GM19043 (cell line): Measurements from ENCODE around the gene C18orf54.
"Not testable (repeated sequence)": the region's sequence is repeated elsewhere in the genome, so short reads cannot be mapped to it uniquely, and the experiment has no call there.

ENCODE experiments used
- ATAC-seq: cut with Tn5 transposase; IDR thresholded peaks from one replicate; pipeline ENCODE4 v1.9.1; 2021; ENCODE audit warnings: low read depth; ENCODE audit not compliant: unreplicated experiment

C18orf54 gene

DNA sequence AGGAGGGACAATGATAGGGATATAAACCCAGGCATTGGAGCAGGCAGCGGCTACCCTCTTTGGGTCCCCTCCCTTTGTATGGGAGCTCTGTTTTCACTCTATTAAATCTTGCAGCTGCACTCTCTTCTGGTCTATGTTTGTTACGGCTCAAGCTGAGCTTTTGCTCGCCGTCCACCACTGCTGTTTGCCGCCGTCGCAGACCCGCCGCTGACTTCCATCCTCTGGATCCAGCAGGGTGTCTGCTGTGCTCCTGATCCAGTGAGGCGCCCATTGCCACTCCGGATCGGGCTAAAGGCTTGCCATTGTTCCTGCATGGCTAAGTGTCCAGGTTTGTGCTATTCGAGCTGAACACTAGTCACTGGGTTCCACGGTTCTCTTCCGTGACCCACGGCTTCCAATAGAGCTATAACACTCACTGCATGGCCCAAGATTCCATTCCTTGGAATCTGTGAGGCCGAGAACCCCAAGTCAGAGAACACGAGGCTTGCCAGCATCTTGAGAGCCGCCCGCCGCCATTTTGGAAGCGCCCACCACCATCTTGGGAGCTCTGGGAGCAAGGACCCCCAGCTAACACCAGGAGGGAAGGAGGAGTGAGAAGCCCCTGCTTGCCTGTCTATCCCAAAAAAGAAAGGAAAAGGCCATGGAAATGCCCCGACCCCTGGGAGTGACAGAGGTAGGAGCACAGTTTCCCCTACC, 29.2 kb downstream of the C18orf54 start:
- ATAC-seq: not testable (repeated sequence)

DNA sequence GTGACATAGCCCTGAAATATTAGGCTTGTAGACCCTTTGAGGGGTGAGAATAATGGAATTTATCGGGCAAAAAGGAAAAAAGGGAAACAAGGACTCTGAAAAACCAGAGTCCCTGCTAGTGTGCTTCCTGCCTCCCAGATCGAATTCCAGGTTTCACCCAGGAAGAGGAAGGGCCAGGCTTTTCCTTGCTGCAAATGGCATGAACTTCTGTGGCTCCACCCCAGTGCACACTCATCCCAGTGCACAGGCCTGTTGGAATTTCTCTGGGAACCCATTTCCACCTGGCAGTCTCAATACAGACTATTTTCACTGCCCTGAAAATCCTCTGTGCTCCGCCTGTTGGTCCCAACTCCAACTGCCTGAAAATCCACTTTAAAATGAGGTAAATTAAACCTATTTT, 29.9 kb downstream of the C18orf54 start:
- no peak for ATAC-seq

DNA sequence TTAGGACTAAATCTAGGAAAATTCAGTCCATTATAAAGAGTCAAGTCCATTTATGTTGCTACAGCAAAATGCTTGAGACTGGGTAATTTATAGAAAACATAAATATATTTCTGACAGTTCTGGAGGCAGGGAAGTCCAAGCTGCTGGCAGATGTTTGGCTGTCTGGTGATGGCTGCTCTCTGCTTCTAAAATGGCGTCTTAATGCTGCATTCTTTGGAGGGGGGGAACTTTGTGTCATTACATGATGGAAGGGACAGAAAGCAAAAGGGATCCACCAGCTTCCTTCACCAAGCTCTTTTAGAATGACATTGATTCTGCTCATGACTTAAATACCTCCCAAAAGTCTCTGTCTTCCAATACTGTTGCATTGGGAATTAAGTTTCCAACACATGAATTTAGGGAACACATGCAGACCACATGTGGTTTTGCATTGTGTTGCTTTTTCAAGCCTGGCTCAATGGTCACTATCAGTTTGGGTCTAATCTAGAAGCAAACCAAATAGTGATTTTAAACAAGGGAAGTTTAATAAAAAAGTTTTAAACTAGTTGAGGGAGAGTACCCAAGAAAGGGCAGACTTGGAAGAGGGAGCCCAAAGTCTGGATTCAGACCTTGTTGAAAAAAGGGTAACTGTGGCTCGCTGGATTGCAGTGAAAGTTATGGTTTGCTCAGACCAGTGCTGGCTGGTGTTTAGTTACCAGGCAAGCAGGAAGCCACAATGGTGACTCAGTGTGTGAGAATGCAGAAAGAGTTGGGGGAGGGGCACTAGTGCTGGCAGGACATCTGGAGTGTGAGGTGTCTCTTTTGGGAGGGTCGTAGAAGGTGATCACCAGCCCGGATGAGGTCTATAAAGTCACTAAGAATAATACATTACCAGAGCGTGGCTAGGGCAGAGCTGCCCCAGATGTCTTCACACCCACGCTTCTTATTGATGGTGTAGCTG, 30.8 kb downstream of the C18orf54 start:
- ATAC-seq: peak; percentile 93

DNA sequence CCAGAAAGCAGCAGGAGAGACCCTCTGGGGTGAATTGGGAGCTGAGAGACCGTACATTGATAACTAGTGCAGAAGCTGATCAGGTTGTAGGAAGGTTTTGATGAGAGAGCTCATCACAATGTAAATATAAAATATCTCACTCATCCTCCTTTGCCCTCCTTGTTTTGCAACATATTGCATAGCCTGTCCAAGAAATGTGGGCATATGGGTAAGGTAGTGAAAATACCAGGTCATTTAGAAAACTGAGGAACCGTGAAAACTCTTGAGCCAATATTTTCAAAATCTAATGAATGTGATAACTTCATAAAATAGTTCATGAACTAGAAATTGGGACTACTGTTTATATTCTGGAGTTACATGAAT, 31.4 kb downstream of the C18orf54 start:
- no peak for ATAC-seq

DNA sequence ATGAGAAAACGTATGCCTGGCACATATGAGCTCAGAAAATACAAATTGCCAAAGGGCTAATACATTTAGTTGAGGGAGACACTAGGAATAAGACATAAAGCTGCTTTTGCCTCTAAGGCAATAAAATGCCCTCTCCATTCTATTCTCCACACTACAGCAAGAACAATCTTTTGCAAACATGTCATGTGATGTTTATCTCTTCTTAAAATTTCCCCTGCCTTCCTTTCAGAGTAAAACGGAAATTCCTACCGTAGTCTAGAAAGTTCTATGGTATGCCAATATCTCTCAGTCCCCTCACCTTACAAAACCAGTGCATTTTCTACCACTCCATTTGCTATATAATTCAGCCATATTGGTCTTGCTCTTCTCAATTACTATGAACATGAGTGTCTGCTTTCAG, 33.1 kb downstream of the C18orf54 start:
- ATAC-seq: no peak

DNA sequence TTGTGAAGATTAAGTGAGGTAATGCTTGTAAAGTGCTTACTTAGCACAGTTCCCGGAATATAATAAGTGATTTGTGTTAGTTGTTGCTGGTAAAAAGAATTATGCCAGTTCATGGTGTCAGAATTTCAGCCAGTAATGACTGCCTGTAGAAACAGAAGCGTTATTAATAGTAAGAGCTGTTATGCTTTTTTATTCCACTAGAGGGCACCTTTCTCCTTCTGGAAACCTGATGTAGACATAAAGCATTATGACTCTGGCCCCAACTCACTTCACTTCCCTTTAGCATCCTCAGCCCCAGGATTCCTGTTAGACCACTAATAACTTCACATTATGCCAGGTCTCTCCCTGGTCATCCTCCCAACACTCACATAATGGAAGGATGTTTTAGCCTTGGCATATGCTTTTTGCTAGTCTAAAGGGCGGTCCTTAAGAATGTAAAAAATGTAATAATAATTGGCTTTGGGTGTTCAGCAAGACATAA, 34.9 kb downstream of the C18orf54 start:
- peak; percentile 56 for ATAC-seq

DNA sequence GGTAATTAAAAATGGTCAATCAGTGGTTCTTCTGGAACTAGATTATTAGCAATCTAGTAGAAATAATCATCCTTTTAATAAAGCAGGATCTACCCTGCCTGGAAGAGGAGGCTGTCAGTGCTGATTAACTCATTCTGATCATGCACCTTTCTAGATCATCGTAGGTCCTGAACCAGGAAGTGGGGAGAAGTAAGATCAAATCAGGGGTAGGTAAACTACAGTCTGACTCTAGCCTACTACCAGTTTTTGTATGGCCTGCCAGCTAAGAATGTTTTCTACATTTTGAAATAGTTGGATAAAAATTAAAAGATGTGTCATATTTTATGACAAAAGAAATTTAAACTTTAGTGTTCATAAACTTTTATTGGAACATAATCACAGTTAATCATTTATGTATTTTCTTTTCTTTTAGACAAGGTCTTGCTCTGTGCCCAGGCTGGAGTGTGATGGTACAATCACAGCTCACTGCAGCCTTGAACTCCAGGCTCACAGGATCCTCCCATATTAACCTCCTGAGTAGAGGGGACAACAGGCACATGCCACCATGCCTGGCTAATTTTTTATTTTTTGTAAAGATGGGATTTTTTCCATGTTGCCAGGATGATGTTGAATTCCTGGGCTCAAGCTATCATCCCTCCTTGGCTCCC, 36.1 kb downstream of the C18orf54 start:
- ATAC-seq: no peak

DNA sequence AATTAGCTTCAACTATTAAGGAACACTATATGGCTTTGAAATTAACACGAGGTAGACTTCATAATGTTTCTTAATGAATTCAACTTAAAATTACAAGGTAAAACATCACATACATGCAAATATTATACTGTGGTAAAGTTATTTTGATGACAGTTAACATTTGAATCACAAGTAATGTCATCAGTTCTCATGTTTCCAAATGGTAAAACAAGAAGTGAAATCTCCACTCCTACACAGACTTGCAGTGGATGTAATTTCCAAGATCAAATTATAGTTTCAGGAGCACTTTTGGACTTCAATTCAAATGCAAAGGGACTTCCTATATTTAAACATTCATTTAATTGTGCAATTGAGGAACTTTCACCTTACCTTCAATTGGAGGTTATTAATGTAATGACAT, 39.1 kb downstream of the C18orf54 start:
- ATAC-seq: no peak

DNA sequence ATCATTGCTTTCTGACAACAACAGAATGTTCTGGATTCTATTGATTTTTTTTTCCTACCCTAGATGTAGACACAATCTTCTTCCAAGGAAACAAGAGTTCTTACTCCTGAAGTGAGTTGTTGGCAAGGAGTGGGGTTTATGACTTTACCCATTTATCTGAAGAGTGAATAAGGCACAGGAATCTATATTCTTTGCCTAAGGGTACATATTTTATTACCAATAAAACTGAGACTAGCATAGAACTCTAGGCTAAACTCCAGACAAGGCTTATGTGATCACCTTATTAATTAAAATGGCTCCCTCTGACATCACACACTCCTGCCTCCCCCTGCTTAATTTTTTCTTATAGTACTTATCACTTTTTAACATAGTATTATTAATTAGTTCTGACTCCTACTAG, 47.6 kb downstream of the C18orf54 start:
- ATAC-seq: no peak

DNA sequence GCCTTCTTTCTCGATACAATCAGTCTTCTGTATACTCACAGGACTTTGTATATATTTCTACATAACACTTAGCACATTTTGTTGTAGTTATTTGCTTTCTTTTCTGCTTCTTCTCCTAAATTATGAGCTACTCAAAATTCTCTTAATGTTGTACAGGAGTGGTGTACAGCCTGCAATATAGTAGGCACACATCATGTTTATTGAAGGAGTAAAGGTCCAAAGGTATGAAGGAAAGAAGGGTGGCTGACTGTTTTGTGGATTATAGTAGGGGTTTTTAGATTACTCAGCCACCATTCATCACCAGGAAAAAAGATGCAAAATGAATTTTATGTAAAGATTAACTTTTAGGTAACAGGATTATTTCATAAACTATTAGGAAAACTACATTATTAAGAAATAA, 54.1 kb downstream of the C18orf54 start:
- no peak for ATAC-seq

DNA sequence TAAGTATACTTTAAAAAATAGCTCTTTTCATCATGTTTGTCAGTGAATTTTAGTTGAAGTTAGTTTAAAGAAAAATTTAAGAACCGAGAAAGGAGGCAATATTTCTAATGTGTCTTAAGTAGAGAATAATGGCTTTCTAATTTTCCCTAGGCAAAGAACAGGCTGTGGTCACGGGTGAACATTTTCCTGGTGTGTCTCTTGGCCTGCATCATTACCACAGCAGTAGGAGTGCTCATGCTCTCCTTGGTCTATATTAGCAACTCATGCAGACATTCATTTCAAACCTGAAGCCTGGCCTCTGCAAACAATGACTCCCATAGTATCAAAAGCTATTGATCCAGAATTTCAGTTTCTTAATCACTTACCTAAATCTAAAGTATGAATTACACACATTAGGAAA, 57.4 kb downstream of the C18orf54 start:
- no peak for ATAC-seq

DNA sequence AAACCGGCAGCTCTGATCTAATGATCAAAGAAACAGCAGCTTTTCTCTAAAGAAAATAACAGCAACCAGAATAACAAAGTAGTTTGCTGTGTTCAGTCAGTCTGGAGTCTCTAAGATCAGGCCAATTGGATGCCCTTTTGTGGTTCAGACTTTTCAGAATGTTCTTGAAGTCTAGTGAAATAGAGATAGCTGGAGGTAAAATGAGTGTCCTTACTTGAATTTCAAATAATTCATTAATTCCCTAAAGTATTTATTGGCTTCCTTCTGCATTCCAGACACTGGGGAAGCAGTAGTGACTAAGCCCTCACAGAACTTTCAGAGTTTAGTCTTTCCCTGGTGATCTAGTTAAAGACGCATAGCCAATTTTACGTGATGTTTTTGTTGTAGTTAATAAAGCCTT, 58.7 kb downstream of the C18orf54 start:
- no peak for ATAC-seq

DNA sequence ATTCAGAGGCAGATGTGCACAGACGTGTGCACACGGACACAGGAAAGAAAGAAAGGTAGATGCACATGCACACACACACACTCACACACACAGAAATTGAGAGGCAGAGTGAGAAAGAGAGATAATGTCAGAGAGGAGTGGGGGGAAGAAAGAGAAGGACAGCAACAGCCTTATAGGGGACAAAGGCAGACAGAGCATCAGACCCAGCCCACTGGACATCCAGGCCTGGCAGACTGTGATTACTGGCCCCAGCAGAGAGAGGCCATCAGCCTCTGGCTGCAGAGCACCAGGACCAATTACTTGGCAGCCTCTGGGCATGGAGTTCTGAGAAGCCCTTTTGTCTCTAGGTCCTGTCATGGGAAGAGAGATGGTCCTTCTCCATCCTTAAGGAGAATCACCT, 66.1 kb downstream of the C18orf54 start:
- no peak for ATAC-seq

DNA sequence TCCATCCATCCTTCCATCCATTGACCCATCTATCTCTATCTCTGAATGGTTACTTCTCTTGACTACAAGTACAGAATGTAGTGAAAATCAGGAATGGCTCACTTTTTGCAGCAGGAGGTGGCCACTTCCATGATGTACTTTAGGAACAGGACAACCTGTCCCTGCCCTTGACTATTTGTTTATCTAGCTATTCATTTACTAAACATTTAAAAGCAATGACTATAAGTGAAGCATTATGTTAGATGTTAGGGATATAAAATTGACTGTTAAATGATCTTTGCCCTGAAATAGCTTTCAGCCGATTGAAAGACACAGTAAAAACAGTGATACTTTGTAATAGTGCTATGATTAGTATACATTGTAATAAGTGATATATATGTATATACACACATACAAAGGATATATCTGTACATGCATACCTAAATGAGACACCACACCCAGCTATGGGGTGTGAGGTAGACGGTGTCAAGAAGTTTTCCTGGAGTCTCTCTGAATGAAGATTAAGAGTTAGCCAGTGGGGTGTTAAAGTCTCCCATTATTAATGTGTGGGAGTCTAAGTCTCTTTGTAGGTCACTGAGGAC, 68.5 kb downstream of the C18orf54 start:
- no peak for ATAC-seq
